ENCODE results near the gene SSC5D.

DNA sequence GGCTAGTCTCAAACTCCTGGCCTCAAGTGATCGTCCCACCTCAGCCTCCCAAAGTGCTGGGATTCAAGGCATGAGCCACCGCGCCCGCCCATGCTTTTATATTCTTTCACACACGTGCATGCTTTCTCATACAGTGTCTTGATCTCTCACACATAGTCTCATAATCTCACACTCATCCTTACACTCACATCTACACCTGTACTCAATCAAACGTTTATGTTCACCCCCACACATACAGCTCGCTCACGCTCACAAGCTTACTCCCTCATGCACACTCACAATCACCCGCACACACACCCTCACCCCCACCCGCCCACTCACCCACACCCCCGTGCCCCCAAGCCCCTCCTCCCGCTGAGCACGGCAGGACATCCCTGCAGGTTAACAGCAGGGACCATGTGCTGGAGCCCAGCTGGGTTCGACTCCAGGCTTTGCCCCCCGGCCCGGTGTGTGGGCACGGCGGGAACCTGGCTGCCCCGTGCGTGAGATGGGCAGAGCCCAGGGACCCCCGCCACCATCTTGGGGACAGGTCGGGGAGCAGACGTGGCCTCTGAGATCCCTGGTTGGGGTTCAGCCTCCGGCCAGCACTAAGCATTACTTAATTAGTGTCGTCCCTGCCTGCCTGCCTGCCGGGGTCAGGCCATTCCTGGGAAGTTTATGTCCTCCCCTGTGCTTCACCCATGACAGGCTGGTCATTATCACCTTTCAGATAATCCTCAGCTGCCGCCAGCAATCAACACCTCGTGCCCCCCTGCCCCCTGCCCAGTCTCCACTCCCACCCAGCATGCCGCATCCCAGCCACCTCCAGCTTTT lies 37.3 kb downstream of the SSC5D start:
- no peak for TF ChIP-seq POLR2AphosphoS5 (IDR thresholded peaks at IDR 0.05; ENCODE audit: insufficient read depth in 1 of 2, low read depth in 1 of 2)
- TF ChIP-seq, protein P1, sequence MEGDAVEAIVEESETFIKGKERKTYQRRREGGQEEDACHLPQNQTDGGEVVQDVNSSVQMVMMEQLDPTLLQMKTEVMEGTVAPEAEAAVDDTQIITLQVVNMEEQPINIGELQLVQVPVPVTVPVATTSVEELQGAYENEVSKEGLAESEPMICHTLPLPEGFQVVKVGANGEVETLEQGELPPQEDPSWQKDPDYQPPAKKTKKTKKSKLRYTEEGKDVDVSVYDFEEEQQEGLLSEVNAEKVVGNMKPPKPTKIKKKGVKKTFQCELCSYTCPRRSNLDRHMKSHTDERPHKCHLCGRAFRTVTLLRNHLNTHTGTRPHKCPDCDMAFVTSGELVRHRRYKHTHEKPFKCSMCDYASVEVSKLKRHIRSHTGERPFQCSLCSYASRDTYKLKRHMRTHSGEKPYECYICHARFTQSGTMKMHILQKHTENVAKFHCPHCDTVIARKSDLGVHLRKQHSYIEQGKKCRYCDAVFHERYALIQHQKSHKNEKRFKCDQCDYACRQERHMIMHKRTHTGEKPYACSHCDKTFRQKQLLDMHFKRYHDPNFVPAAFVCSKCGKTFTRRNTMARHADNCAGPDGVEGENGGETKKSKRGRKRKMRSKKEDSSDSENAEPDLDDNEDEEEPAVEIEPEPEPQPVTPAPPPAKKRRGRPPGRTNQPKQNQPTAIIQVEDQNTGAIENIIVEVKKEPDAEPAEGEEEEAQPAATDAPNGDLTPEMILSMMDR (IDR thresholded peaks at IDR 0.05): no peak

All from vagina (tissue), 2 donors.